GM23338 (cell line): ENCODE measurements around the gene TOLLIP. TPM values are rescaled to one million over a fixed set of nuclear protein-coding genes. Genes with fewer than 3 reads are reported as not detected.

Experiments used
- ATAC-seq: fragments of 200-7000 bp; cut with Tn5 transposase; 3 replicates; pipeline ENCODE4 v1.9.1; 2020
- DNase-seq: peaks from one replicate; pipeline ENCODE4 v3.0.0-alpha.2; 2015; ENCODE audit warnings: low spot score
- H2AFZ ChIP-seq: fragments of 200-600 bp; sonication (generic); 2 replicates; pipeline ENCODE4 v1.8.0; 2016; ENCODE audit warnings: antibody characterized with exemption, mild to moderate bottlenecking, moderate library complexity
- H3F3A ChIP-seq: fragments of 200-600 bp; sonication (generic); replicated peaks from 2 replicates; pipeline ENCODE4 v1.8.0; 2017; ENCODE audit warnings: antibody characterized with exemption, mixed run types, low read depth
- H3K27ac ChIP-seq: fragments of 200-600 bp; sonication (generic); 2 replicates; pipeline ENCODE4 v1.6.1; 2016; ENCODE audit warnings: low read depth
- H3K27me3 ChIP-seq: fragments of 200-600 bp; sonication (generic); 2 replicates; pipeline ENCODE4 v1.8.0; 2016; ENCODE audit warnings: mild to moderate bottlenecking, mixed run types, moderate library complexity; ENCODE audit not compliant: insufficient read depth
- H3K36me3 ChIP-seq: fragments of 200-600 bp; sonication (generic); 2 replicates; pipeline ENCODE4 v1.8.0; 2016; ENCODE audit warnings: mild to moderate bottlenecking; ENCODE audit not compliant: insufficient read depth
- H3K4me1 ChIP-seq: fragments of 200-600 bp; sonication (generic); 2 replicates; pipeline ENCODE4 v1.8.0; 2016; ENCODE audit warnings: mild to moderate bottlenecking, moderate library complexity; ENCODE audit not compliant: insufficient read depth
- H3K4me2 ChIP-seq: fragments of 200-600 bp; sonication (generic); 2 replicates; pipeline ENCODE4 v1.7.1; 2017; ENCODE audit warnings: mixed run types
- H3K4me3 ChIP-seq: fragments of 200-600 bp; sonication (generic); 2 replicates; pipeline ENCODE4 v1.6.1; 2016; ENCODE audit warnings: mixed run types
- H3K79me2 ChIP-seq: fragments of 200-600 bp; sonication (generic); replicated peaks from 2 replicates; pipeline ENCODE4 v1.8.0; 2017; ENCODE audit warnings: mild to moderate bottlenecking; ENCODE audit not compliant: insufficient read depth
- H3K9me2 ChIP-seq: fragments of 200-600 bp; sonication (generic); 2 replicates; pipeline ENCODE4 v1.8.0; 2017; ENCODE audit not compliant: insufficient read depth
- H4K20me1 ChIP-seq: fragments of 200-600 bp; sonication (generic); replicated peaks from 2 replicates; pipeline ENCODE4 v1.8.0; 2017; ENCODE audit warnings: mild to moderate bottlenecking; ENCODE audit not compliant: insufficient read depth
- H3K27ac Mint-ChIP-seq: 2 replicates; pipeline ENCODE4 v1.8.0; 2020; ENCODE audit warnings: inconsistent platforms, mild to moderate bottlenecking, moderate library complexity, mixed read lengths
- H3K27me3 Mint-ChIP-seq: 3 replicates; pipeline ENCODE4 v1.8.0; 2022; ENCODE audit warnings: low read depth, mild to moderate bottlenecking, moderate library complexity, mixed read lengths, inconsistent platforms; ENCODE audit not compliant: insufficient read depth, poor library complexity
- H3K36me3 Mint-ChIP-seq: 3 replicates; pipeline ENCODE4 v1.8.0; 2021; ENCODE audit warnings: low read depth, mild to moderate bottlenecking, inconsistent platforms, moderate library complexity, mixed read lengths
- H3K4me1 Mint-ChIP-seq: 3 replicates; pipeline ENCODE4 v1.8.0; 2020; ENCODE audit warnings: mild to moderate bottlenecking, inconsistent platforms, mixed read lengths
- H3K4me3 Mint-ChIP-seq: 3 replicates; pipeline ENCODE4 v1.8.0; 2021; ENCODE audit warnings: moderate library complexity, mild to moderate bottlenecking, inconsistent platforms, mixed read lengths
- H3K9me3 Mint-ChIP-seq: 3 replicates; pipeline ENCODE4 v1.8.0; 2020; ENCODE audit warnings: moderate library complexity, mild to moderate bottlenecking, inconsistent platforms, mixed read lengths
- CREB1 ChIP-seq: fragments of 250-450 bp; sonication (Bioruptor Pico); IDR thresholded peaks from 2 replicates; pipeline ENCODE4 v1.5.0; 2020; ENCODE audit warnings: low read depth, mild to moderate bottlenecking, moderate library complexity
- ETS1 ChIP-seq: IDR thresholded peaks from 2 replicates; pipeline ENCODE4 v1.6.1; 2016; ENCODE audit warnings: antibody characterized with exemption
- EZH2 ChIP-seq: fragments of 200-600 bp; sonication (generic); IDR thresholded peaks from one replicate; pipeline ENCODE4 v1.8.0; 2017; ENCODE audit warnings: antibody characterized with exemption, mild to moderate bottlenecking, low read depth; ENCODE audit not compliant: unreplicated experiment
- EZH2phosphoT487 ChIP-seq: fragments of 200-600 bp; sonication (generic); IDR thresholded peaks from one replicate; pipeline ENCODE4 v1.8.1; 2018; ENCODE audit warnings: antibody characterized with exemption; ENCODE audit not compliant: unreplicated experiment
- JUNB ChIP-seq: IDR thresholded peaks from one replicate; pipeline ENCODE4 v1.6.1; 2016; ENCODE audit warnings: antibody characterized with exemption; ENCODE audit not compliant: unreplicated experiment
- POLR2AphosphoS5 ChIP-seq: IDR thresholded peaks from 2 replicates; pipeline ENCODE4 v1.6.1; 2016; ENCODE audit warnings: antibody characterized with exemption, low read depth
- STAT1 ChIP-seq: IDR thresholded peaks from one replicate; pipeline ENCODE4 v1.6.1; 2016; ENCODE audit warnings: antibody characterized with exemption; ENCODE audit not compliant: unreplicated experiment
- ZNF114 ChIP-seq: fragments of 250-450 bp; sonication (Bioruptor Pico); IDR thresholded peaks from 2 replicates; pipeline ENCODE4 v1.5.0; 2020; ENCODE audit warnings: mild to moderate bottlenecking, moderate library complexity
- ZNF331 ChIP-seq: fragments of 250-450 bp; sonication (Bioruptor Pico); IDR thresholded peaks from 2 replicates; pipeline ENCODE4 v1.5.0; 2020; ENCODE audit warnings: low read depth, mild to moderate bottlenecking, moderate library complexity
- polyA plus RNA-seq: library from polyadenylated mRNA; unstranded; fragments of >200 nt; fragmentation: Nextera tagmentation; extraction: Ambion mirVana; gene quantifications from 2 replicates; pipeline ENCODE4 v1.2.1, GENCODE V29; 2016
- total RNA-seq: library from RNA; depleted of rRNA; stranded (reverse); fragments of >200 nt; shearing (Covaris generic); gene quantifications from 2 replicates; pipeline ENCODE4 v1.2.3, GENCODE V29; 2014
- TF ChIP-seq, protein P1 (sequence below): fragments of 250-450 bp; sonication (Bioruptor Pico); IDR thresholded peaks from 2 replicates; pipeline ENCODE4 v1.5.0; 2020; ENCODE audit warnings: mild to moderate bottlenecking, moderate library complexity

Gene TOLLIP
- total and polyA plus RNA-seq, 2 experiments from 2014 or later, result 13.5 to 18.0 TPM

DNA sequence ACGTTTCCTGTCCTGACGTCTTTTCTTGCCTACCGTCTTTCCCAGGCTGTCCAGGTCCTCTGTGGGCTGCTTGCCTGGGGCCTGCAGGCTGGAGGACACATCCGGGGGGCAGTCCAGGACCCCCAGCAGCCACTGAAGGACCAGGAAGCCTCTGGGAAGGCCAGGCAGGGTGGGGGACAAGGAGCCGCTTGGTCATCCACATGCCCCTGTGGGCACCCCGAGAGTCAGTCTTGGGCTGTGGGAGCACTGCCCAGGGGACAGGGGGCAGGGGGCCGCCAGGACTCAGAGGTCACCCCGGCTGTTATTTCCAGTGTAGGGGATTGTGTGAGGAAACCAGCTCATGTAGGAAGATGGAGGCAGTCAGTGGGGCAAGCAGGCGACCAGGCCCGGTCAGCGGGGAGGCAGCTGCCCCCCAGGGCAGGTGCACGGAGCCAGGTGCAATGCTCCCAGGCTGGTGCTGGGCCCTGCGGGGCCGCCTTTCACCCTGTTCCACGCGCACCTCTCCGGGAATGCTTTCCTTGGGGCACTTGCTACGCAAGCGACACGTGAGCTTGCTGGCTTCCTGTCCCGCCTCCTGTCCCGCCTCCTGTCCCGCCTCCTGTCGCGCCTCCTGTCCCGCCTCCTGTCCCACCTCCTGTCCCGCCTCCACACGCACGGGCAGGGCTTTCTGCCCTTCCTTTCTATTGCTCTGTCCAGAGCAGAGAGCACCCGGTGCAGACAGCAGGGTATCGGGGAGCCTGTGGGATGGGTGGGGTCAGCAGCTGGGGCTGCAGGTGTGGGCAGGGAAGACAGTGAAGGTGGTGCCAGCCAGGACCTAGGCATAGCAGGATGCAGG lies 47.0 kb downstream of the TOLLIP start:
- Mint-ChIP-seq H3K27ac (peak overlapping the region; percentile 74; the same call in 1 of the 2 replicates), H3K4me3 (peak overlapping the region; percentile 66), H3K4me1 (peaks cover 2% of the 10 kb centered on the region; the same call in 2 of the 3 replicates), H3K9me3 (peaks cover 27% of the 10 kb centered on the region), H3K36me3 (peaks cover 17% of the 10 kb centered on the region), H3K27me3 (peaks cover 9% of the 10 kb centered on the region)
- Histone ChIP-seq H3K36me3 (no peaks in the 10 kb centered on the region), H4K20me1 (no peaks in the 10 kb centered on the region), H3K27me3 (no peaks in the 10 kb centered on the region), H3K4me1 (no peaks in the 10 kb centered on the region; the same call in 1 of the 2 replicates), H3F3A (no peaks in the 10 kb centered on the region), H3K79me2 (no peaks in the 10 kb centered on the region), H3K27ac (no peak overlapping the region), H2AFZ (0 out of 2 replicates have a peak overlapping the region, but pooled peaks have one; percentile 18), H3K9me2 (no peaks in the 10 kb centered on the region), H3K4me3 (peak overlapping the region; percentile 46; the same call in 1 of the 2 replicates), H3K4me2 (peak overlapping the region; percentile 73)
- peak; percentile 93 for DNase-seq
- peak; percentile 73 for TF ChIP-seq POLR2AphosphoS5
- TF ChIP-seq CREB1 (CRISPR knock-in tag), result peak; percentile 91
- TF ChIP-seq ETS1, result no peak
- TF ChIP-seq ZNF114 (CRISPR knock-in tag), result no peak
- peak; percentile 25 for TF ChIP-seq STAT1
- peak; percentile 87 for ATAC-seq

- ATAC-seq (no peak), DNase-seq (no peak)
- H3K36me3 ChIP-seq, result no peaks in the 10 kb centered on the region
- H3K4me1 ChIP-seq, result no peaks in the 10 kb centered on the region; the same call in 1 of the 2 replicates
- H4K20me1 ChIP-seq, result no peaks in the 10 kb centered on the region
- peak overlapping the region; percentile 66; the same call in 1 of the 3 replicates for H3K4me3 Mint-ChIP-seq
- H3K9me3 Mint-ChIP-seq, result peaks cover 22% of the 10 kb centered on the region
- no peak overlapping the region for H3K4me3 ChIP-seq
- H3K27me3 ChIP-seq, result no peaks in the 10 kb centered on the region
- peaks cover 9% of the 10 kb centered on the region for H3K27me3 Mint-ChIP-seq
- peaks cover 13% of the 10 kb centered on the region for H3K36me3 Mint-ChIP-seq
- H3K27ac ChIP-seq, result no peak overlapping the region
- H3K4me1 Mint-ChIP-seq, result peaks cover 2% of the 10 kb centered on the region; the same call in 2 of the 3 replicates
- no peaks in the 10 kb centered on the region for H3K79me2 ChIP-seq
- H3K9me2 ChIP-seq, result no peaks in the 10 kb centered on the region
- no peak overlapping the region for H3K27ac Mint-ChIP-seq
- H2AFZ ChIP-seq, result no peak overlapping the region
- no peaks in the 10 kb centered on the region for H3F3A ChIP-seq
- no peak overlapping the region for H3K4me2 ChIP-seq
- no peak for TF ChIP-seq ETS1
- no peak for TF ChIP-seq ZNF331 (CRISPR knock-in tag)
- no peak for TF ChIP-seq EZH2
- TF ChIP-seq, protein P1, sequence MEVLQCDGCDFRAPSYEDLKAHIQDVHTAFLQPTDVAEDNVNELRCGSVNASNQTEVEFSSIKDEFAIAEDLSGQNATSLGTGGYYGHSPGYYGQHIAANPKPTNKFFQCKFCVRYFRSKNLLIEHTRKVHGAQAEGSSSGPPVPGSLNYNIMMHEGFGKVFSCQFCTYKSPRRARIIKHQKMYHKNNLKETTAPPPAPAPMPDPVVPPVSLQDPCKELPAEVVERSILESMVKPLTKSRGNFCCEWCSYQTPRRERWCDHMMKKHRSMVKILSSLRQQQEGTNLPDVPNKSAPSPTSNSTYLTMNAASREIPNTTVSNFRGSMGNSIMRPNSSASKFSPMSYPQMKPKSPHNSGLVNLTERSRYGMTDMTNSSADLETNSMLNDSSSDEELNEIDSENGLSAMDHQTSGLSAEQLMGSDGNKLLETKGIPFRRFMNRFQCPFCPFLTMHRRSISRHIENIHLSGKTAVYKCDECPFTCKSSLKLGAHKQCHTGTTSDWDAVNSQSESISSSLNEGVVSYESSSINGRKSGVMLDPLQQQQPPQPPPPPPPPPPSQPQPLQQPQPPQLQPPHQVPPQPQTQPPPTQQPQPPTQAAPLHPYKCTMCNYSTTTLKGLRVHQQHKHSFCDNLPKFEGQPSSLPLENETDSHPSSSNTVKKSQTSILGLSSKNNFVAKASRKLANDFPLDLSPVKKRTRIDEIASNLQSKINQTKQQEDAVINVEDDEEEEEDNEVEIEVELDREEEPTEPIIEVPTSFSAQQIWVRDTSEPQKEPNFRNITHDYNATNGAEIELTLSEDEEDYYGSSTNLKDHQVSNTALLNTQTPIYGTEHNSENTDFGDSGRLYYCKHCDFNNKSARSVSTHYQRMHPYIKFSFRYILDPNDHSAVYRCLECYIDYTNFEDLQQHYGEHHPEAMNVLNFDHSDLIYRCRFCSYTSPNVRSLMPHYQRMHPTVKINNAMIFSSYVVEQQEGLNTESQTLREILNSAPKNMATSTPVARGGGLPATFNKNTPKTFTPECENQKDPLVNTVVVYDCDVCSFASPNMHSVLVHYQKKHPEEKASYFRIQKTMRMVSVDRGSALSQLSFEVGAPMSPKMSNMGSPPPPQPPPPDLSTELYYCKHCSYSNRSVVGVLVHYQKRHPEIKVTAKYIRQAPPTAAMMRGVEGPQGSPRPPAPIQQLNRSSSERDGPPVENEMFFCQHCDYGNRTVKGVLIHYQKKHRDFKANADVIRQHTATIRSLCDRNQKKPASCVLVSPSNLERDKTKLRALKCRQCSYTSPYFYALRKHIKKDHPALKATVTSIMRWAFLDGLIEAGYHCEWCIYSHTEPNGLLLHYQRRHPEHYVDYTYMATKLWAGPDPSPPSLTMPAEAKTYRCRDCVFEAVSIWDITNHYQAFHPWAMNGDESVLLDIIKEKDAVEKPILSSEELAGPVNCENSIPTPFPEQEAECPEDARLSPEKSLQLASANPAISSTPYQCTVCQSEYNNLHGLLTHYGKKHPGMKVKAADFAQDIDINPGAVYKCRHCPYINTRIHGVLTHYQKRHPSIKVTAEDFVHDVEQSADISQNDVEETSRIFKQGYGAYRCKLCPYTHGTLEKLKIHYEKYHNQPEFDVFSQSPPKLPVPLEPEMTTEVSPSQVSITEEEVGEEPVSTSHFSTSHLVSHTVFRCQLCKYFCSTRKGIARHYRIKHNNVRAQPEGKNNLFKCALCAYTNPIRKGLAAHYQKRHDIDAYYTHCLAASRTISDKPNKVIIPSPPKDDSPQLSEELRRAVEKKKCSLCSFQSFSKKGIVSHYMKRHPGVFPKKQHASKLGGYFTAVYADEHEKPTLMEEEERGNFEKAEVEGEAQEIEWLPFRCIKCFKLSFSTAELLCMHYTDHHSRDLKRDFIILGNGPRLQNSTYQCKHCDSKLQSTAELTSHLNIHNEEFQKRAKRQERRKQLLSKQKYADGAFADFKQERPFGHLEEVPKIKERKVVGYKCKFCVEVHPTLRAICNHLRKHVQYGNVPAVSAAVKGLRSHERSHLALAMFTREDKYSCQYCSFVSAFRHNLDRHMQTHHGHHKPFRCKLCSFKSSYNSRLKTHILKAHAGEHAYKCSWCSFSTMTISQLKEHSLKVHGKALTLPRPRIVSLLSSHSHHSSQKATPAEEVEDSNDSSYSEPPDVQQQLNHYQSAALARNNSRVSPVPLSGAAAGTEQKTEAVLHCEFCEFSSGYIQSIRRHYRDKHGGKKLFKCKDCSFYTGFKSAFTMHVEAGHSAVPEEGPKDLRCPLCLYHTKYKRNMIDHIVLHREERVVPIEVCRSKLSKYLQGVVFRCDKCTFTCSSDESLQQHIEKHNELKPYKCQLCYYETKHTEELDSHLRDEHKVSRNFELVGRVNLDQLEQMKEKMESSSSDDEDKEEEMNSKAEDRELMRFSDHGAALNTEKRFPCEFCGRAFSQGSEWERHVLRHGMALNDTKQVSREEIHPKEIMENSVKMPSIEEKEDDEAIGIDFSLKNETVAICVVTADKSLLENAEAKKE (CRISPR knock-in tag), result no peak
- TF ChIP-seq JUNB, result no peak
- TF ChIP-seq EZH2phosphoT487, result no peak
- TF ChIP-seq STAT1, result no peak
- TF ChIP-seq CREB1 (CRISPR knock-in tag), result no peak
- TF ChIP-seq POLR2AphosphoS5, result no peak
Observed at GRCh38 chr11:1261241-1262071, 48.0 kb downstream of the TOLLIP start.
